Measurements from ENCODE around the gene MARS2. TPM values are rescaled to one million over a fixed set of nuclear protein-coding genes. Genes with fewer than 3 reads are reported as not detected.

The MARS2 gene
- polyA plus RNA-seq, 2 of the 4 experiments (the other 2 are of a cell fraction), result 9.0 to 10.9 TPM

GRCh38 chr2:197668296-197668695, 36.9 kb upstream of the MARS2 start:
- ChIA-PET CTCF (no interaction called here), POLR2A (no interaction called here)
- Histone ChIP-seq H3K4me2 (no peak overlapping the region), H3K4me1 (no peaks in the 10 kb centered on the region), H3K9me3 (0 out of 3 replicates have a peak, but pooled peaks cover 4% of the 10 kb centered on the region), H3K27ac (no peak overlapping the region), H3K4me3 (no peak overlapping the region)
- no peak for TF ChIP-seq RNF2 (IDR thresholded peaks at IDR 0.05; ENCODE audit: borderline replicate concordance, low read depth)
- no peak for TF ChIP-seq ESRRA (IDR thresholded peaks at IDR 0.05; ENCODE audit: borderline replicate concordance, low read length)
- TF ChIP-seq CTCF (IDR thresholded peaks at IDR 0.05), result no peak
- TF ChIP-seq ATOH8 (CRISPR knock-in tag; IDR thresholded peaks at IDR 0.05; ENCODE audit: low read depth), result no peak
- no peak for TF ChIP-seq HDAC2 (IDR thresholded peaks at IDR 0.05)
- TF ChIP-seq POLR2A (IDR thresholded peaks at IDR 0.05; ENCODE audit: low read length), result no peak
- no peak for TF ChIP-seq ZNF302 (CRISPR knock-in tag; IDR thresholded peaks at IDR 0.05)
- TF ChIP-seq HOXB5 (CRISPR knock-in tag; IDR thresholded peaks at IDR 0.05), result no peak
- no peak for TF ChIP-seq RFX5 (IDR thresholded peaks at IDR 0.05)
- TF ChIP-seq REST (IDR thresholded peaks at IDR 0.05), result no peak
- TF ChIP-seq CHD4 (IDR thresholded peaks at IDR 0.05; ENCODE audit: borderline replicate concordance), result no peak
- TF ChIP-seq MAFK (IDR thresholded peaks at IDR 0.05; ENCODE audit: partially characterized antibody), result no peak
- TF ChIP-seq RCOR1 (IDR thresholded peaks at IDR 0.05; ENCODE audit: low read depth, low read length), result no peak
- TF ChIP-seq JUNB (IDR thresholded peaks at IDR 0.05), result no peak
- 20% methylated on average over 1 of the region's 3 CpGs for WGBS (ENCODE audit: missing lambda C conversion rate)
- FAIRE-seq (no peak), ATAC-seq (no peak), DNase-seq (ENCODE audit: low read depth in 1 of 2, low spot score in 1 of 2) (no peak)

GRCh38 chr2:197669077-197669476, 36.1 kb upstream of the MARS2 start:
- Histone ChIP-seq H3K27ac (no peak overlapping the region), H3K9me3 (0 out of 3 replicates have a peak, but pooled peaks cover 4% of the 10 kb centered on the region), H3K4me1 (no peaks in the 10 kb centered on the region), H3K4me2 (no peak overlapping the region), H3K4me3 (no peak overlapping the region)
- DNase-seq (ENCODE audit: low read depth in 1 of 2, low spot score in 1 of 2), result no peak
- ChIA-PET POLR2A (no interaction called here), CTCF (no interaction called here)
- no peak for FAIRE-seq
- ATAC-seq, result no peak
- TF ChIP-seq HOXA7 (CRISPR knock-in tag; IDR thresholded peaks at IDR 0.05), result no peak
- no peak for TF ChIP-seq FOXS1 (CRISPR knock-in tag; IDR thresholded peaks at IDR 0.05)
- no peak for TF ChIP-seq MAFK (IDR thresholded peaks at IDR 0.05; ENCODE audit: partially characterized antibody)
- TF ChIP-seq CTCF (IDR thresholded peaks at IDR 0.05), result no peak
- no peak for TF ChIP-seq RFX5 (IDR thresholded peaks at IDR 0.05)
- no peak for TF ChIP-seq NPAS2 (CRISPR knock-in tag; IDR thresholded peaks at IDR 0.05; ENCODE audit: borderline replicate concordance)
- no peak for TF ChIP-seq ATOH8 (CRISPR knock-in tag; IDR thresholded peaks at IDR 0.05; ENCODE audit: low read depth)
- no peak for TF ChIP-seq RCOR1 (IDR thresholded peaks at IDR 0.05; ENCODE audit: low read depth, low read length)
- no peak for TF ChIP-seq USF2 (IDR thresholded peaks at IDR 0.05)
- TF ChIP-seq TFCP2L1 (CRISPR knock-in tag; IDR thresholded peaks at IDR 0.05), result no peak
- TF ChIP-seq GATA3 (IDR thresholded peaks at IDR 0.05; ENCODE audit: borderline replicate concordance), result no peak
- TF ChIP-seq SREBF2 (IDR thresholded peaks at IDR 0.05), result no peak
- no peak for TF ChIP-seq HOXB5 (CRISPR knock-in tag; IDR thresholded peaks at IDR 0.05)
- TF ChIP-seq NFE2L2 (conservative IDR thresholded peaks at IDR 0.05; ENCODE audit: low read length), result no peak
- no peak for TF ChIP-seq CHD2 (IDR thresholded peaks at IDR 0.05; ENCODE audit: low read length, partially characterized antibody)
- no peak for TF ChIP-seq FOSL2 (IDR thresholded peaks at IDR 0.05)
- TF ChIP-seq FOSL2 (CRISPR knock-in tag; IDR thresholded peaks at IDR 0.05), result no peak
- TF ChIP-seq ESRRA (IDR thresholded peaks at IDR 0.05; ENCODE audit: borderline replicate concordance, low read length), result no peak
- no peak for TF ChIP-seq RNF2 (IDR thresholded peaks at IDR 0.05; ENCODE audit: borderline replicate concordance, low read depth)
- no peak for TF ChIP-seq ZFP36 (IDR thresholded peaks at IDR 0.05; ENCODE audit: borderline replicate concordance, partially characterized antibody)
